HepG2 (cell line): ENCODE results near the gene COX7A1. TPM values are rescaled to one million over a fixed set of nuclear protein-coding genes. Genes with fewer than 3 reads are reported as not detected.

ENCODE experiments used
- FIP1L1 ChIP-seq: fragments of 200-400 bp; formaldehyde crosslinking; IDR thresholded peaks from 2 replicates; pipeline ENCODE4 v1.6.1; 2018; ENCODE audit warnings: low read depth, mild to moderate bottlenecking, low read length, moderate library complexity, borderline replicate concordance; ENCODE audit not compliant: insufficient read depth
- HDAC1 ChIP-seq: sonication (generic); formaldehyde crosslinking; IDR thresholded peaks from 2 replicates; pipeline ENCODE4 v1.5.1; 2020; ENCODE audit warnings: mild to moderate bottlenecking, missing genetic modification reagents
- JUNB ChIP-seq: sonication (generic); formaldehyde crosslinking; IDR thresholded peaks from 2 replicates; pipeline ENCODE4 v1.8.0; 2022; ENCODE audit warnings: missing genetic modification reagents, mild to moderate bottlenecking, borderline replicate concordance
- MAZ ChIP-seq, 2 experiments: sonication (generic) in 1 of 2; formaldehyde crosslinking in 1 of 2; IDR thresholded peaks; 2 replicates each; pipeline versions ENCODE4 v1.5.0 to v1.6.1; 2012 to 2020; ENCODE audit warnings: low read depth in 2 of 2, mild to moderate bottlenecking in 2 of 2, borderline replicate concordance in 1 of 2, improper control_type of control experiment in 1 of 2, low read length in 1 of 2, missing genetic modification reagents in 1 of 2, moderate library complexity in 1 of 2
- MXD4 ChIP-seq: IDR thresholded peaks from 2 replicates; pipeline ENCODE4 v1.6.1; 2016; ENCODE audit warnings: mild to moderate bottlenecking, missing biosample characterization, missing genetic modification reagents
- TSC22D2 ChIP-seq: sonication (generic); formaldehyde crosslinking; IDR thresholded peaks from 2 replicates; pipeline ENCODE4 v1.5.1; 2020; ENCODE audit warnings: missing genetic modification reagents, mild to moderate bottlenecking, borderline replicate concordance
- YY1 ChIP-seq: IDR thresholded peaks from 2 replicates; pipeline ENCODE4 v1.6.1; 2011; ENCODE audit warnings: low read length, low read depth, moderate library complexity, mild to moderate bottlenecking; ENCODE audit not compliant: insufficient read depth, insufficient replicate concordance
- ZNF552 ChIP-seq: sonication (generic); formaldehyde crosslinking; IDR thresholded peaks from 2 replicates; pipeline ENCODE4 v1.9.0; 2022; ENCODE audit warnings: missing genetic modification reagents, mild to moderate bottlenecking, borderline replicate concordance
- ZNF563 ChIP-seq: sonication (generic); formaldehyde crosslinking; IDR thresholded peaks from 2 replicates; pipeline ENCODE4 v1.8.0; 2022; ENCODE audit warnings: mild to moderate bottlenecking, moderate library complexity, missing genetic modification reagents
- ZNF619 ChIP-seq: sonication (generic); formaldehyde crosslinking; IDR thresholded peaks from 2 replicates; pipeline ENCODE4 v1.4.0; 2020; ENCODE audit warnings: mild to moderate bottlenecking, missing genetic modification reagents
- polyA plus RNA-seq, 8 experiments: library from polyadenylated mRNA; depleted of rRNA in 3 of 8; stranded (reverse) in 7 of 8; unstranded in 1 of 8; fragments of >200 nt; fragmentation: Illumina TruSeq in 4 of 8; extraction: Trizol in 4 of 8; gene quantifications; 2 replicates each; pipeline versions ENCODE4 v1.2.1 to v1.2.3, GENCODE V29; 2011 to 2016; ENCODE audit warnings: low read depth in 4 of 8, missing spikeins in 1 of 8, mixed read lengths in 1 of 8; ENCODE audit not compliant: insufficient read depth in 1 of 8
- total RNA-seq, 5 experiments: library from RNA; depleted of rRNA; stranded (reverse); fragments of >200 nt; fragmentation: Illumina TruSeq; extraction: Trizol; gene quantifications; 2 replicates each; pipeline ENCODE4 v1.2.3, GENCODE V29; 2016; ENCODE audit warnings: low read depth in 1 of 5
- TF ChIP-seq, protein P1 (sequence below): sonication (generic); formaldehyde crosslinking; IDR thresholded peaks from 2 replicates; pipeline ENCODE4 v1.4.0; 2020; ENCODE audit warnings: mild to moderate bottlenecking, missing genetic modification reagents, borderline replicate concordance
- TF ChIP-seq, protein P2 (sequence below): sonication (generic); formaldehyde crosslinking; IDR thresholded peaks from 2 replicates; pipeline ENCODE4 v1.5.1; 2020; ENCODE audit warnings: mild to moderate bottlenecking, missing genetic modification reagents, borderline replicate concordance
- TF ChIP-seq, protein P3 (sequence below): sonication (generic); formaldehyde crosslinking; IDR thresholded peaks from 2 replicates; pipeline ENCODE4 v1.4.0; 2020; ENCODE audit warnings: missing genetic modification reagents
- TF ChIP-seq, protein P4 (sequence below): IDR thresholded peaks from 2 replicates; pipeline ENCODE4 v1.6.1; 2018; ENCODE audit warnings: missing genetic modification reagents

COX7A1 gene
- total and polyA plus RNA-seq, 2 of the 13 experiments (the other 11 are each of a cell fraction or from before 2014, with no cell fraction given): not detected

DNA sequence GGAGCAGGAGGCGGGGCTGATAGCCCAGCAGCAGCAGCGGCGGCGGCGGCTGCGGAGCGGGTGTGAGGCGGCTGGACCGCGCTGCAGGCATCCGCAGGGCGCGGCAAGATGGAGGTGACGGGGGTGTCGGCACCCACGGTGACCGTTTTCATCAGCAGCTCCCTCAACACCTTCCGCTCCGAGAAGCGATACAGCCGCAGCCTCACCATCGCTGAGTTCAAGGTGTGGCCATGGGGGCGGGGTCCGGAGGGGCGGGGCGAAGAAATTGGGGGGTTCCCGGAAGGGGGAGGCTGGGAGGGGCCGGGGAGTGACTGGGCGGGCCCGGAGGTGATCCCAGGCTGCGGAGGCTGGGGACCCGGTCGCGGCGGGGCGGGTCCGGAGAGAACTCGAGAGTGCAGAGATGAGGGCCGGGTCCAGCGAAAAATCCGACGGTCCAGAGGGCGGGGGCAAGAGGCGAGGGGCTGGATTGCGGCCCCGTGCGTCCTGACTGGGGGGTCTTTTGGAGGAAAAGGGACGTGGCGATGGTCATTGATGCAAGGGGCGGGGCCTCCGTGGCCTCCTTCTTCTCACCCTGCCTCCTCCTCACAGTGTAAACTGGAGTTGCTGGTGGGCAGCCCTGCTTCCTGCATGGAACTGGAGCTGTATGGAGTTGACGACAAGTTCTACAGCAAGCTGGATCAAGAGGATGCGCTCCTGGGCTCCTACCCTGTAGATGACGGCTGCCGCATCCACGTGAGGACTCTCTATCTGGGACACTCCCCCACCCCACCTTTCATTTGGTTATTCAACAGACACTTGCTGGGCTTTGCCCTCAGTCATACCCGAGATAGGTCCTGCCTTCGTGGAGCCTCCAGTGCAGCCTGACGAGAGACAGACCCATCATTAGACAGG is 36.5 kb downstream of the COX7A1 start, which contains the start of gene TBCB (continued):
- TF ChIP-seq MAZ (IDR thresholded peaks at IDR 0.05; ENCODE audit: borderline replicate concordance, low read depth, low read length) (0 out of 2 replicates have a peak, but pooled peaks have one; percentile 7), MAZ (CRISPR knock-in tag; IDR thresholded peaks at IDR 0.05; ENCODE audit: low read depth) (no peak; the same call in 1 of the 2 replicates), FIP1L1 (no peak), MXD4 (CRISPR knock-in tag) (no peak; the same call in 1 of the 2 replicates), JUNB (CRISPR knock-in tag) (no peak), ZNF563 (CRISPR knock-in tag) (no peak), ZNF552 (CRISPR knock-in tag) (no peak), ZNF619 (CRISPR knock-in tag) (no peak), HDAC1 (CRISPR knock-in tag) (0 out of 2 replicates have a peak, but pooled peaks have one; percentile 1), TSC22D2 (CRISPR knock-in tag) (no peak), YY1 (peak; percentile 70)
- TF ChIP-seq, protein P1, sequence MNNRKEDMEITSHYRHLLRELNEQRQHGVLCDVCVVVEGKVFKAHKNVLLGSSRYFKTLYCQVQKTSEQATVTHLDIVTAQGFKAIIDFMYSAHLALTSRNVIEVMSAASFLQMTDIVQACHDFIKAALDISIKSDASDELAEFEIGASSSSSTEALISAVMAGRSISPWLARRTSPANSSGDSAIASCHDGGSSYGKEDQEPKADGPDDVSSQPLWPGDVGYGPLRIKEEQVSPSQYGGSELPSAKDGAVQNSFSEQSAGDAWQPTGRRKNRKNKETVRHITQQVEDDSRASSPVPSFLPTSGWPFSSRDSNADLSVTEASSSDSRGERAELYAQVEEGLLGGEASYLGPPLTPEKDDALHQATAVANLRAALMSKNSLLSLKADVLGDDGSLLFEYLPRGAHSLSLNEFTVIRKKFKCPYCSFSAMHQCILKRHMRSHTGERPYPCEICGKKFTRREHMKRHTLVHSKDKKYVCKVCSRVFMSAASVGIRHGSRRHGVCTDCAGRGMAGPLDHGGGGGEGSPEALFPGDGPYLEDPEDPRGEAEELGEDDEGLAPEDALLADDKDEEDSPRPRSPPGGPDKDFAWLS (CRISPR knock-in tag): no peak
- TF ChIP-seq, protein P2, sequence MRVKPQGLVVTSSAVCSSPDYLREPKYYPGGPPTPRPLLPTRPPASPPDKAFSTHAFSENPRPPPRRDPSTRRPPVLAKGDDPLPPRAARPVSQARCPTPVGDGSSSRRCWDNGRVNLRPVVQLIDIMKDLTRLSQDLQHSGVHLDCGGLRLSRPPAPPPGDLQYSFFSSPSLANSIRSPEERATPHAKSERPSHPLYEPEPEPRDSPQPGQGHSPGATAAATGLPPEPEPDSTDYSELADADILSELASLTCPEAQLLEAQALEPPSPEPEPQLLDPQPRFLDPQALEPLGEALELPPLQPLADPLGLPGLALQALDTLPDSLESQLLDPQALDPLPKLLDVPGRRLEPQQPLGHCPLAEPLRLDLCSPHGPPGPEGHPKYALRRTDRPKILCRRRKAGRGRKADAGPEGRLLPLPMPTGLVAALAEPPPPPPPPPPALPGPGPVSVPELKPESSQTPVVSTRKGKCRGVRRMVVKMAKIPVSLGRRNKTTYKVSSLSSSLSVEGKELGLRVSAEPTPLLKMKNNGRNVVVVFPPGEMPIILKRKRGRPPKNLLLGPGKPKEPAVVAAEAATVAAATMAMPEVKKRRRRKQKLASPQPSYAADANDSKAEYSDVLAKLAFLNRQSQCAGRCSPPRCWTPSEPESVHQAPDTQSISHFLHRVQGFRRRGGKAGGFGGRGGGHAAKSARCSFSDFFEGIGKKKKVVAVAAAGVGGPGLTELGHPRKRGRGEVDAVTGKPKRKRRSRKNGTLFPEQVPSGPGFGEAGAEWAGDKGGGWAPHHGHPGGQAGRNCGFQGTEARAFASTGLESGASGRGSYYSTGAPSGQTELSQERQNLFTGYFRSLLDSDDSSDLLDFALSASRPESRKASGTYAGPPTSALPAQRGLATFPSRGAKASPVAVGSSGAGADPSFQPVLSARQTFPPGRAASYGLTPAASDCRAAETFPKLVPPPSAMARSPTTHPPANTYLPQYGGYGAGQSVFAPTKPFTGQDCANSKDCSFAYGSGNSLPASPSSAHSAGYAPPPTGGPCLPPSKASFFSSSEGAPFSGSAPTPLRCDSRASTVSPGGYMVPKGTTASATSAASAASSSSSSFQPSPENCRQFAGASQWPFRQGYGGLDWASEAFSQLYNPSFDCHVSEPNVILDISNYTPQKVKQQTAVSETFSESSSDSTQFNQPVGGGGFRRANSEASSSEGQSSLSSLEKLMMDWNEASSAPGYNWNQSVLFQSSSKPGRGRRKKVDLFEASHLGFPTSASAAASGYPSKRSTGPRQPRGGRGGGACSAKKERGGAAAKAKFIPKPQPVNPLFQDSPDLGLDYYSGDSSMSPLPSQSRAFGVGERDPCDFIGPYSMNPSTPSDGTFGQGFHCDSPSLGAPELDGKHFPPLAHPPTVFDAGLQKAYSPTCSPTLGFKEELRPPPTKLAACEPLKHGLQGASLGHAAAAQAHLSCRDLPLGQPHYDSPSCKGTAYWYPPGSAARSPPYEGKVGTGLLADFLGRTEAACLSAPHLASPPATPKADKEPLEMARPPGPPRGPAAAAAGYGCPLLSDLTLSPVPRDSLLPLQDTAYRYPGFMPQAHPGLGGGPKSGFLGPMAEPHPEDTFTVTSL (CRISPR knock-in tag): peak; percentile 29; the same call in 1 of the 2 replicates
- TF ChIP-seq, protein P3, sequence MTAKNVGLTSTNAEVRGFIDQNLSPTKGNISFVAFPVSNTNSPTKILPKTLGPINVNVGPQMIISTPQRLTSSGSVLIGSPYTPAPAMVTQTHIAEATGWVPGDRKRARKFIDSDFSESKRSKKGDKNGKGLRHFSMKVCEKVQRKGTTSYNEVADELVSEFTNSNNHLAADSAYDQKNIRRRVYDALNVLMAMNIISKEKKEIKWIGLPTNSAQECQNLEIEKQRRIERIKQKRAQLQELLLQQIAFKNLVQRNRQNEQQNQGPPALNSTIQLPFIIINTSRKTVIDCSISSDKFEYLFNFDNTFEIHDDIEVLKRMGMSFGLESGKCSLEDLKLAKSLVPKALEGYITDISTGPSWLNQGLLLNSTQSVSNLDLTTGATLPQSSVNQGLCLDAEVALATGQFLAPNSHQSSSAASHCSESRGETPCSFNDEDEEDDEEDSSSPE: no peak
- TF ChIP-seq, protein P4, sequence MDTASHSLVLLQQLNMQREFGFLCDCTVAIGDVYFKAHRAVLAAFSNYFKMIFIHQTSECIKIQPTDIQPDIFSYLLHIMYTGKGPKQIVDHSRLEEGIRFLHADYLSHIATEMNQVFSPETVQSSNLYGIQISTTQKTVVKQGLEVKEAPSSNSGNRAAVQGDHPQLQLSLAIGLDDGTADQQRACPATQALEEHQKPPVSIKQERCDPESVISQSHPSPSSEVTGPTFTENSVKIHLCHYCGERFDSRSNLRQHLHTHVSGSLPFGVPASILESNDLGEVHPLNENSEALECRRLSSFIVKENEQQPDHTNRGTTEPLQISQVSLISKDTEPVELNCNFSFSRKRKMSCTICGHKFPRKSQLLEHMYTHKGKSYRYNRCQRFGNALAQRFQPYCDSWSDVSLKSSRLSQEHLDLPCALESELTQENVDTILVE (CRISPR knock-in tag): peak; percentile 6; the same call in 1 of the 2 replicates
